Stomach smooth muscle (tissue), 2 donors: Measurements from ENCODE around the gene RSBN1L.

ENCODE experiments used
- H3K27ac ChIP-seq: one replicate; pipeline ENCODE4 v1.7.0; 2013; ENCODE audit warnings: mild to moderate bottlenecking, low read length, inconsistent platforms
- H3K27me3 ChIP-seq, 2 donors: one replicate each; pipeline ENCODE4 v1.7.0; 2013; ENCODE audit warnings: low read length in 2 of 2; ENCODE audit not compliant: insufficient read depth in 2 of 2, control insufficient read depth in 1 of 2
- H3K36me3 ChIP-seq, 2 donors: one replicate each; pipeline ENCODE4 v1.7.0; 2013; ENCODE audit warnings: low read length in 2 of 2; ENCODE audit not compliant: control insufficient read depth in 2 of 2, insufficient read depth in 2 of 2
- H3K4me1 ChIP-seq: one replicate; pipeline ENCODE4 v1.7.0; 2013; ENCODE audit warnings: low read length; ENCODE audit not compliant: control insufficient read depth, insufficient read depth
- H3K4me3 ChIP-seq, 2 donors: one replicate each; pipeline ENCODE4 v1.7.0; 2013; ENCODE audit warnings: low read length in 2 of 2
- H3K9ac ChIP-seq, 2 donors: one replicate each; pipeline ENCODE4 v1.7.0; 2013; ENCODE audit warnings: low read length in 2 of 2, mild to moderate bottlenecking in 1 of 2
- H3K9me3 ChIP-seq, 2 donors: one replicate each; pipeline ENCODE4 v1.7.0; 2013; ENCODE audit warnings: low read length in 2 of 2; ENCODE audit not compliant: control insufficient read depth in 2 of 2
- donor health status: healthy.
- donor health status: Pancreatic carcinoma.

The RSBN1L gene

GRCh38 chr7:77806425-77806824 lies 110.2 kb downstream of the RSBN1L start:
- no peak overlapping the region for H3K27ac ChIP-seq
- no peak overlapping the region for H3K4me3 ChIP-seq
- no peaks in the 10 kb centered on the region for H3K27me3 ChIP-seq
- no peak overlapping the region for H3K9ac ChIP-seq
- no peaks in the 10 kb centered on the region for H3K4me1 ChIP-seq
- no peaks in the 10 kb centered on the region for H3K9me3 ChIP-seq
- H3K36me3 ChIP-seq: no peaks in the 10 kb centered on the region

DNA sequence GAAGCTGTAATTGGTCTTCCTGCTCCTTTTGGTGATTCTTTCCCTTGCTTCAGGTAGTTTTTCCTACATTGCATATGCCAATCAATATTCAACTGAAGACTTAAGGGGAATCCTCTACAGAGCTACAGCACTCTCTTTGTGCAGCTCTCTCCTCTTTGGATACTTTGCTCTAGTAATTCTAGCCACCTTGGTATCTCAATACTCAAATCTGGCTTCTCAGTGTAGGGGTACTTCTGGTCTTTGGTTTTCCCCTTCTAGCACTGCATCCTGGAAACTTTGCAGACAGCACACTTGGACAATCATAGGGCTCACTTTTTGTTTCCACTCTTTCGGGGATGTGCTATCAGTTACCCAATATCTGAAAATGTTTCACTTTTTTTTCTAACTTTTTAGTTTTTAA lies 112.3 kb downstream of the RSBN1L start:
- H3K4me3 ChIP-seq: no peak overlapping the region
- no peak overlapping the region for H3K9ac ChIP-seq

DNA sequence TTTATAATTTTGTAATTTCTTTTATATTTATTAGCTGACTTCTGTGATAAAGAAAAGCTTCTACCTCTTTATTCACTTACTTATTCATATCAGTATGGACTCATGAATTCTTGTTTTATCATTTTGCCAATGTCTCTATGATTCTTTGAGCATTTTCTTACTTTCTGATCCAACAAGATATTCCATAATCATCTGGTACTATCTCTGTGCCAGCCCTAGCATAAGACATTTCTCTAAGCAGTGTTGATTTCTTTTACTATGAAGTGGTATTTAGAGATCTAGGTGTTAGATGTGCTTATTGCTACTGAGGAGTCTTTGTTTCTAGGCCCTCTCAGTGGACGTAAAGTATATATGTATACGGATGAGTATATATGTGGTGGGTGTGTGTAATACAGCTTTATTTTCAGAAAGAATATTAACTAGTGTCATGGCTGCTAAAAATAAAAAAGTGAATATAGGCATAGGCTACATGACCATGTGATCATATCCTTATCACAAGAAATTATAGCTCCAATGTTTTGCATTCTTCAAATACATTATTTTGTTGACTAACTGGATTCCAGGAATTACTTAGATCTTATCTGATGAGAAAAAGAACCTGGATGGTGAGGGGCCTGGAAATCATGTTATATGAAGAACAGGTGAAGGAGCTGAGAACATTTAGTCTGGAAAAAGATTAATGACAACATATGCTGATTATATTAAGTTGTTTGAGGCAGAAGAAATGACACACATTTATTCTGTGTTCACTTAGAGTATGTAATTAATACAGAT lies 115.4 kb downstream of the RSBN1L start:
- Histone ChIP-seq H3K36me3 (no peaks in the 10 kb centered on the region), H3K27ac (no peak overlapping the region)

More for the DNA sequence above, 112.3 kb downstream of the RSBN1L start:
- H3K27ac ChIP-seq: no peak overlapping the region
- no peaks in the 10 kb centered on the region for H3K9me3 ChIP-seq
- H3K4me1 ChIP-seq: no peaks in the 10 kb centered on the region
- H3K36me3 ChIP-seq: no peaks in the 10 kb centered on the region
- H3K27me3 ChIP-seq: no peaks in the 10 kb centered on the region

DNA sequence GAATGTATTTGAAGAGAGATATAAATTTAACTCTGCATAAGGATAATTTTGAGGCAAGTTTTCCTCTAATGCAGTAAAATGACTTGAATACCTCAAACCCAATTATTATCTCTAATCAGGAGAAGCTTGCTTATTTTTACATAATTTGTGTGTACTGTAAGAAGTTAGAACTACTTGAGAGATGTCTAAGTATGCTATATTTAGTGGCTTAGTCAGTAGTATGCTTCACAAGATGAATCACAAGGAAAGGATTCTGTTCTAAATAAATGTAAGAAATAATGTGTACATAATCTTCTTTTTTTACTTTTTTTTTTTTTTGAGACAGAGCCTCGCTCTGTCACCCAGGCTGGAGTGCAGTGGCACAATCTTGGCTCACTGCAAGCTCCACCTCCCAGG lies 116.0 kb downstream of the RSBN1L start:
- Histone ChIP-seq H3K9me3 (no peaks in the 10 kb centered on the region), H3K4me3 (no peak overlapping the region), H3K9ac (no peak overlapping the region), H3K27ac (no peak overlapping the region), H3K27me3 (no peaks in the 10 kb centered on the region), H3K36me3 (no peaks in the 10 kb centered on the region), H3K4me1 (no peaks in the 10 kb centered on the region)

More for the DNA sequence above, 115.4 kb downstream of the RSBN1L start:
- no peaks in the 10 kb centered on the region for H3K27me3 ChIP-seq
- no peak overlapping the region for H3K4me3 ChIP-seq
- no peak overlapping the region for H3K9ac ChIP-seq
- H3K4me1 ChIP-seq: no peaks in the 10 kb centered on the region
- no peaks in the 10 kb centered on the region for H3K9me3 ChIP-seq

- no peak overlapping the region for H3K27ac ChIP-seq
- no peak overlapping the region for H3K4me3 ChIP-seq
- no peaks in the 10 kb centered on the region for H3K9me3 ChIP-seq
- no peaks in the 10 kb centered on the region for H3K36me3 ChIP-seq
- H3K27me3 ChIP-seq: no peaks in the 10 kb centered on the region
- no peaks in the 10 kb centered on the region for H3K4me1 ChIP-seq
- H3K9ac ChIP-seq: no peak overlapping the region
Observed at GRCh38 chr7:77813180-77813579, 116.9 kb downstream of the RSBN1L start.

- Histone ChIP-seq H3K9ac (no peak overlapping the region), H3K27me3 (no peaks in the 10 kb centered on the region), H3K4me1 (no peaks in the 10 kb centered on the region), H3K27ac (no peak overlapping the region), H3K36me3 (no peaks in the 10 kb centered on the region), H3K9me3 (peaks cover 2 to 16% of the 10 kb centered on the region in 2 donors), H3K4me3 (no peak overlapping the region)
Observed at GRCh38 chr7:77819021-77819420, 122.8 kb downstream of the RSBN1L start.

- Histone ChIP-seq H3K4me1 (no peaks in the 10 kb centered on the region), H3K9ac (no peak overlapping the region), H3K27me3 (no peaks in the 10 kb centered on the region), H3K27ac (no peak overlapping the region), H3K9me3 (peaks cover 2 to 16% of the 10 kb centered on the region in 2 donors), H3K4me3 (no peak overlapping the region), H3K36me3 (no peaks in the 10 kb centered on the region)
Observed at GRCh38 chr7:77820967-77821366, 124.7 kb downstream of the RSBN1L start.

- Histone ChIP-seq H3K27me3 (no peaks in the 10 kb centered on the region), H3K4me1 (no peaks in the 10 kb centered on the region), H3K9ac (no peak overlapping the region), H3K27ac (no peak overlapping the region), H3K9me3 (peaks cover 2 to 16% of the 10 kb centered on the region in 2 donors), H3K36me3 (no peaks in the 10 kb centered on the region), H3K4me3 (no peak overlapping the region)
Observed at GRCh38 chr7:77822269-77822668, 126.0 kb downstream of the RSBN1L start.

DNA sequence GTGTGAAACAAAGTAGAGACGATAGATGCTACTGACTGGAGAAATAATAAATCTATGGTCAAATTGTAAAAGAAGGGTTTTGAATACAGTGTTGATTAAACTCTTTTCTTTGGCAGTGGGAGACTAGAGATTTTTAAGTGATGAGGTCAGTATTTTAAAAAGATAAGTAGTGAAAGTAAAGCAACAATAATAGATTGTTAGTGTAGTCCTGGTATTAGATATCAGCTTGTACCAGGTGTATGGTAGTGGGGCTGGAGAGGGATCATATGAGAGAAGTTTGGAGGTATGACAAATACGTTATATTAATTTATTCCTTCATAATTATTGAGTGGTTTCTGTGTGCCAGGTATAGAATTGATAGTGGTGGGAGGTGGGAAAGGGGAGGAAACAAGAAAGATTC lies 127.5 kb downstream of the RSBN1L start:
- H3K4me3 ChIP-seq: no peak overlapping the region
- no peak overlapping the region for H3K27ac ChIP-seq
- no peak overlapping the region for H3K9ac ChIP-seq
- H3K9me3 ChIP-seq: peaks cover 2 to 16% of the 10 kb centered on the region in 2 donors
- H3K27me3 ChIP-seq: no peaks in the 10 kb centered on the region
- no peaks in the 10 kb centered on the region for H3K36me3 ChIP-seq
- no peaks in the 10 kb centered on the region for H3K4me1 ChIP-seq

DNA sequence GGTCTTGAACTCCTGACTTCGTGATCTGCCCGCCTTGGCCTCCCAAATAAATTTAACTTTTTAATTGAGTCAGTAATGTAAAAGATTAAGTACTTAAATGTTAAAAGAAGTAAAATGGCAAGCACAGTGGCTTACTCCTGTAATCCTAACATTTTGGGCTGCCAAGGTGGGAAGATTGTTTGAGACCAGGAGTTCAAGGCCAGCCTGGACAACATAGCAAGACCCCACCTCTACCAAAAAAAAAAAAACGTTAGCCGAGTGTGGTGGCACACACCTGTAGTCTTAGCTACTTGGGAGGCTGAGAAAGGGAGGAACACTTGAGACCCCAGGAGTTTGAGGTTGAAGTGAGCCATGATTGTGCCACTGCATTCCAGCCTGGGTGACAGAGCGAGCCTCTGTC lies 128.4 kb downstream of the RSBN1L start:
- Histone ChIP-seq H3K4me1 (no peaks in the 10 kb centered on the region), H3K4me3 (no peak overlapping the region), H3K27ac (no peak overlapping the region)

DNA sequence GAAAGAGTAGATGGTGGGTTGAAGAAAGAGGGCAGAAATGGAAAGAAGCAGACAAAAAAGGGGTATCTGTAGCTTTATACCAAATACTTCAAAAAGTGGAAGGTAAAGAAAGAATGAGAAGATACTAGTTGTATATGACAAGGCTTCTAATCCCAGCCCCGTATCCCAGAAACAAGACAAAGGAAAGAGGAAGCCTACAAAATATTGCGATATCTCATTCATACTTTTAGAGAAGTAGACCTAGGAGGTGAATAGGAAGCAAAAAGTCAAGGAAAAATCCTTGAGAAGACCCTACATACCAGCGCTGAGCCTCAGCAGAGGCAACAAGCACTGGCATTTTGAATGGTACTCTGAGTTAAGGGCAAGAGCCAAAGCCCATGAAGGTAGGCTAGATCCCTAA lies 128.9 kb downstream of the RSBN1L start:
- peaks cover 2 to 16% of the 10 kb centered on the region in 2 donors for H3K9me3 ChIP-seq
- H3K4me3 ChIP-seq: no peak overlapping the region
- no peak overlapping the region for H3K9ac ChIP-seq
- H3K36me3 ChIP-seq: no peaks in the 10 kb centered on the region
- H3K27ac ChIP-seq: no peak overlapping the region
- H3K4me1 ChIP-seq: no peaks in the 10 kb centered on the region
- H3K27me3 ChIP-seq: no peaks in the 10 kb centered on the region

More for the DNA sequence above, 128.4 kb downstream of the RSBN1L start:
- Histone ChIP-seq H3K27me3 (no peaks in the 10 kb centered on the region), H3K36me3 (no peaks in the 10 kb centered on the region), H3K9me3 (peaks cover 2 to 16% of the 10 kb centered on the region in 2 donors), H3K9ac (no peak overlapping the region)
